GM21529 (cell line): ENCODE data around the gene UBTD1.
A peak's percentile ranks its signal among the peaks of the same experiment; 100 is the strongest.

Source experiments
- ATAC-seq: cut with Tn5 transposase; IDR thresholded peaks from one replicate; pipeline ENCODE4 v1.9.1; 2021; ENCODE audit not compliant: unreplicated experiment

Gene UBTD1

GRCh38 chr10:97582169-97582568 lies 83.4 kb downstream of the UBTD1 start:
- no peak for ATAC-seq

- ATAC-seq: no peak
These were observed 84.8 kb downstream of the UBTD1 start for GRCh38 chr10:97583476-97583875.

GRCh38 chr10:97584060-97584797 lies 85.5 kb downstream of the UBTD1 start, which contains the start of gene HOGA1:
HOGA1 (plus strand) TSS chr10:97584389; CDS start chr10:97584704, 315 bp downstream.
- peak; percentile 69 for ATAC-seq

- no peak for ATAC-seq
These were observed 86.2 kb downstream of the UBTD1 start for GRCh38 chr10:97584798-97585438.

GRCh38 chr10:97585439-97585811 lies 86.7 kb downstream of the UBTD1 start:
- ATAC-seq: no peak

- no peak for ATAC-seq
These were observed 88.5 kb downstream of the UBTD1 start for GRCh38 chr10:97587183-97587582.

- no peak for ATAC-seq
These were observed 90.8 kb downstream of the UBTD1 start, which contains the start of gene C10orf62 for GRCh38 chr10:97589479-97589878. C10orf62 (plus strand) TSS chr10:97589721; CDS start chr10:97589898, 177 bp downstream.

GRCh38 chr10:97590082-97590747 lies 91.5 kb downstream of the UBTD1 start:
- ATAC-seq: no peak

GRCh38 chr10:97590748-97591495 lies 92.2 kb downstream of the UBTD1 start:
- no peak for ATAC-seq

- ATAC-seq: no peak
These were observed 94.7 kb downstream of the UBTD1 start for GRCh38 chr10:97593421-97593820.

- ATAC-seq: no peak
These were observed 97.7 kb downstream of the UBTD1 start for GRCh38 chr10:97596101-97597082.

- ATAC-seq: no peak
These were observed 99.1 kb downstream of the UBTD1 start for GRCh38 chr10:97597778-97598177.

- no peak for ATAC-seq
These were observed 99.9 kb downstream of the UBTD1 start for GRCh38 chr10:97598407-97599271.

GRCh38 chr10:97599272-97599619 lies 100.5 kb downstream of the UBTD1 start:
- ATAC-seq: no peak

- ATAC-seq: no peak
These were observed 101.9 kb downstream of the UBTD1 start for GRCh38 chr10:97600616-97601015.

- no peak for ATAC-seq
These were observed 102.8 kb downstream of the UBTD1 start for GRCh38 chr10:97601268-97602215.

- ATAC-seq: no peak
These were observed 108.4 kb downstream of the UBTD1 start for GRCh38 chr10:97607095-97607636.
